Jurkat, Clone E6-1 (cell line): ENCODE data around the gene KCND3.
"Not testable (repeated sequence)": the region's sequence is repeated elsewhere in the genome, so short reads cannot be mapped to it uniquely, and the experiment has no call there.

Source experiments
- DNase-seq: peaks from one replicate; pipeline ENCODE4 v3.0.0-alpha.2; 2011; ENCODE audit warnings: low read depth, low spot score
- H3K4me3 ChIP-seq: 2 replicates; pipeline ENCODE4 v1.5.1; 2011; ENCODE audit warnings: mild to moderate bottlenecking, low read length, control low read depth, moderate library complexity

Gene KCND3

DNA sequence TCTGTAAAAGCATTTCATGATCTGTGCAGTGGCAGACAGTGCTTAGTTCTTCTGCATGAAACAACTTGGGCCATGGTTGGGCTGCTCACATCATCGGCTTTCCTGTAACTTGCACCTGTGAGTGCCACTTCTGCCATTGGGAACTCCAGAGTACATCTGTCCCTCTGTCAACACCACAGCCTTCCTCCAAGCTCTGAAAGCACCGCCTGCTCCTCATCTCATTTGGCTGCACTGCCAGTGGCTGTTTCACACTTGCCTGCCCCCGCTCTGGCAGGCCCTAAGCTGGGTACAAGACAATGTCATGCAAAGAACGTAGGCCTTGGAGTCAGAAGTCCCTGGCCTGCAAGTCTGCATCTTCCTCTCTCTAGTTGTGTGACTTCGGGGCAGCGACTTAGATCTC lies 187.4 kb downstream of the KCND3 start:
- no peak for DNase-seq

DNA sequence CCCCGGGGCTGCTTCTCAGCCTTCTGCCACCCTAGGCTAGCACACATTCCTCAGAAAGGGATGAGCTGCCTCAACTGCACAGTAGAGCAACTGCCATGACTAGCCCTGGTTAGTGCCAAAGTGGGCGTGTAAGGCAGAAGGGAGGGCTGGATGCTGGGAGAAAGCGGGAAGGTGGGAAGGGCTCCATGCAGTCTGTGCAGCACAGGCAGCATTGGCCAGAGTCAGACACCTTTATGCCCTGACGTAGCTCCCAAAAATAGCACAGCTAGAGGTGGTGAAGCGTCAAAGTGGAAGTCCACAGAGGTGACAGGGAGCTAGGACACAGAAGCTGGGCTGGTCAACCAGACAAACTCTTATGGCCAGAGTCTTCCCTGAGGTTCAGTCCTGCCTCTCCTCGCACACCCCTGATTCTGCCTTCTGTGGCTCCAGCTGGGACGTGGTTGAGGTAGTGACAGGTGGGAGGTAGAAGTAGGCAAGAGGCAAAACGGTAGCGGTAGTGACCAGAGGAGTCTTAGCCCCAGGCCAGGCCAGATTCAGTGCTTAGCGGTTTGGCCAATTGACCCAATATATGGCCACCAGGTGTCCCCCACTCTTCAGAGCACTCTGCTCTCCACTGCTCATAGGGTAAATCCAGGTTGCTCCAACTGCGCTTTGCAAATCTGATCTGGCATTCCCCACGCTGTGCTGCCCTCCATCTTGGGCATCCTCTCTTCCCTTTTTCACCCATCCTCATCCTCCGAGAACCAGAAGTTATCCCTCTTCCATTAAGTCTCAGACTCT lies 188.2 kb downstream of the KCND3 start:
- no peak overlapping the region for H3K4me3 ChIP-seq
- no peak for DNase-seq

More for the DNA sequence above, 187.4 kb downstream of the KCND3 start:
- H3K4me3 ChIP-seq, result no peak overlapping the region

DNA sequence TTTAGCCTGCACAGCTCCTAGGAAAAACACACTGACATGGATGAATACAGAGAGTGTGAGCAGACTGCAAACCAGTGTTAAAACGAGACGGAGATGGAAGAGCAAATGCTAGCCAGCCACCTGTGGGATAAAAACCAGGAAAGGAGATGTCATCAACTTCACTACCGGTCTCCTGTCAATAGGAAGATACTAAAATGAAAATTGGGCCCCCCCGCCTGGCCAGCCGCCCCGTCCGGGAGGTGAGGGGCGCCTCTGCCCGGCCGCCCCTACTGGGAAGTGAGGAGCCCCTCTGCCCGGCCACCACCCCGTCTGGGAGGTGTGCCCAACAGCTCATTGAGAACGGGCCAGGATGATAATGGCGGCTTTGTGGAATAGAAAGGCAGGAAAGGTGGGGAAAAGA lies 189.7 kb downstream of the KCND3 start:
- not testable (repeated sequence) for DNase-seq, H3K4me3 ChIP-seq

DNA sequence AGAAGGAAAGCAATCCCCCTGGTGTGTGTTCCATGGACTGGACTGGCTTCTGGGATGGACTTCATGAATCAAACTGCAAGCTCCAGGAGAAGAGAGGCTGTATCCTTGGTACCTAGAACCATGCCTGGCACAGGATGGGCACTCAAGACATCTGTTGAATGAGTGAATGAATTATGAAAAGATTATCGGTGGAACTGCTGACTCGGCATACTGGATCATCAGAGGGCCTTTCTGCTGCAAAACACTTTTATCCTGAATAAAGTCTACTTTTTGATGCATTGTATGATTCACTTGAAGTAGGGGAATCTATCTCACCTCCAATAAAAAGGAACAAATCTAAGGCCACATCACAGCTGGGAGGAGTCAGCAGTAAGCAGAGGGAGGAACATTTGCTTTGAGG lies 190.9 kb downstream of the KCND3 start:
- no peak for DNase-seq

DNA sequence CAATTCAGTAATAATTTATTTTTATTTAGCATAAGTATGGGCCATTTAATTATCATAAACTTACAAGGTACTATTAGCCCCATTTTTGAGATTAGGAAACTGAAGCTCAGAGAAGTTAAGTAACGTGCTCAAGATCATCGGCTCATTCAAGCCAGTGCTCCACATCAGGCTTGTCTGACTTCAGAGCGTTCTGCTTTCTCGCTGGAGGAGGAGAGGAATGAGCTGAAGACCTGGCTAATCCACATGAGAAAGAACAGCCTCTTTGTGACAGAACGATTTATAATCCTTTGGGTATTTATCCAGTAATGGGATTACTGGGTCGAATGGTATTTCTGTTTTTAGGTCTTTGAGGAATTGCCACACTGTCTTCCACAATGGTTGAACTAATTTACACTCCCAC lies 194.1 kb downstream of the KCND3 start:
- no peak overlapping the region for H3K4me3 ChIP-seq
- no peak for DNase-seq

More for the DNA sequence above, 190.9 kb downstream of the KCND3 start:
- H3K4me3 ChIP-seq, result no peak overlapping the region

DNA sequence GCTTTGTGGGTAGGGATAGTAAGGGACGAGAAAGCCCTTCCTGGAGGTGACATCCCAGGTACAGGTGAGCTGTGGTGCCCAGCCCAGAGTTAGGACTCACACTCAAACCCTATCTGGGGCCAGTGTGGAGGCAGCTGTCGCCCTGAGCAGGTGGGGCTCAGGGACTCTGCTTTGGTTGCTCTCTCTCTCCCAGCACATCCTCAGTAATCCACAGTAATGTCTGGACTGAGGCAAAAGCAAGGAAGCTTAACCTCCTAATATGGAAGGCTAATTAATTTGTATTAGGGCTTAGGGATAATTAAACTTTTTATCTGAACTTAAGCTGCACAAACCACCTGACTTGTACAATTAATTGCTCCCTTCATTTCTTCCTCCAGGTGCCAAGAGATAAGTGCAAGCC lies 195.5 kb downstream of the KCND3 start:
- DNase-seq, result no peak
- no peak overlapping the region for H3K4me3 ChIP-seq

DNA sequence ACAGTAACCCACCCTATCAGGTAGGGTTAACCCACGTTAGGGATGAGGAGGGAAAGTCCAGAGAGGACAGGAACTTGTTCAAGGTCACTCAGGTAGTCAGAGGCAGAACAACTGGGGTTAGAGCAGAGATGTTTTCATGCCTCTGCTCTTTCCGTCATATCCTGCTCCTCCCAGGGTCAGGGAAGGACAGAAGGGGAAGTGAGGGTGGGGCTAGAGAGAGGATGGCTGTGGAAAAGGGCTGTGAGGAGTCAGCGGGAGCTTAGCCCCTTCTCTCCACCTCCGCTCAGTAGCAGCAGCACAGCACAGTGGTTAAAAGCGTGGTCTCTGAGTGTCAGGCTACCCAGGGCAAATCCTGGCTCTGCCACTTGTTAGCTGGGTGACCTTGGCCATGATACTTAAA lies 197.2 kb downstream of the KCND3 start:
- no peak for DNase-seq

DNA sequence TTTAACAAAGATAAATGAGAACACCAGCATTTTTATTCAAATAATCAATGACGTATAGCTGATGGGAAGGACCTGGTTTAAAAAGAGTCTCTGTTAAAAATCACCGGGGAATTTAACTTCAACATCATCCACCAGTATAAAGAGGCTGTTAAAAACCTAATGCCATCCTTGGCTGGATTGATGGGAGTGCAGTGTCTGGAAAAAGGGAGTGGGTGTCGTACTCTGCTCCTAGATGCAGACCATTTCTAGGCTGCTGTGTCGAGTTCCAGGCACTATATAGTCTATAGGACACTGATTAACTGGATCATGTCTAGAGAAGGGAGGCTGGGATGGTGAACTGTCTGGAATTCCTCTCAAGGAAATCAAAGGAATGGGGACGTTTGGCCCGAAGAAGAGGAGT lies 197.7 kb downstream of the KCND3 start:
- no peak for DNase-seq
- no peak overlapping the region for H3K4me3 ChIP-seq

More for the DNA sequence above, 197.2 kb downstream of the KCND3 start:
- no peak overlapping the region for H3K4me3 ChIP-seq

DNA sequence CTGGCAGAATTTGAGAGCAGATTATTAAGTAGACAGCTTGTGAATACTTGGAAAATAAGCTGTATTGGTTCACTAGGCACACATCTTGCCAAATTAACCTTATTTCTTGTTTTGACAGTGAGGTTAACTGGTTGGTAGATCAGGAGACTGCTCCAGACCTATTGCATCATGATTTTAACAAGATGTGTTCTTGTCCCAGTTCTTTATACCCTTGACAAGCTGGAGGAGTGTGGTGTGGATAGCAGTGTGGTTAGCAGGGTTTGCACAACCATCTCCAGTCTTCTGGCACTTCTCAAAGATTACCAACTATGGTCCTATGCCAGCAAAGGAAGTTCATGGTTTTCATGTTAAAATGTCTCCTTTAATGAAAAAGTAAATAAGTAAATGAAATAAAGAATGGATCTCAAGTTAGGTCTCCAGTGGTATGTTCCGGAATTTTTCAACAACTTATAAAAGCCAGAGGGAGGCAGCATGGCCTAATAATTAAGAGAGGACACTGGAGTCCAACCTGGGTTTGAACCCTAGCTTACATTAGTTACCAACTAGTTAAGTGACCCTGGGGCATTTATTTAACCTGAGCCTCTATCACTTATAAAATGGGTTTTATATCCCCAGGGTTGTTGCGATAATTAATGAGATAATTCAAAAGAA lies 199.7 kb downstream of the KCND3 start:
- H3K4me3 ChIP-seq, result no peak overlapping the region
- DNase-seq, result no peak

DNA sequence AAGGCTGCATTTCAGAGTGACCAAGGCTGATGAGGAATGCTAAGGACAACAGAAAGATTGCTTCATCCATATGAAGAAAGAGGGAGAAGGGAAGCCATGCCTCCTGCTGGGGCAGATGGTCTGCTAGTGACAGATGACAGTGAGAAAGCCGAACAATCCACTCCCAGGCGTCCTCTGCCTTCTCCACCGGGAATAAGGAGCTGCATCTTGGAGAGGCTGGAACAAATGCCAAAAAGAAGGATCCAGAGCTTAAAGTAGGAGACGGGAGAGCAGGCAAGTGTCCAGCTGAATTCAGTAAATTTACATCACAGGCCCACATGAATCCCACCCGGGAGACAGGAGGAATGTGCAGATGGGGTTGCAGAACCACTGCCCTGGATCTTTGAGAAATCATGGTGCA lies 200.3 kb downstream of the KCND3 start:
- DNase-seq, result no peak

DNA sequence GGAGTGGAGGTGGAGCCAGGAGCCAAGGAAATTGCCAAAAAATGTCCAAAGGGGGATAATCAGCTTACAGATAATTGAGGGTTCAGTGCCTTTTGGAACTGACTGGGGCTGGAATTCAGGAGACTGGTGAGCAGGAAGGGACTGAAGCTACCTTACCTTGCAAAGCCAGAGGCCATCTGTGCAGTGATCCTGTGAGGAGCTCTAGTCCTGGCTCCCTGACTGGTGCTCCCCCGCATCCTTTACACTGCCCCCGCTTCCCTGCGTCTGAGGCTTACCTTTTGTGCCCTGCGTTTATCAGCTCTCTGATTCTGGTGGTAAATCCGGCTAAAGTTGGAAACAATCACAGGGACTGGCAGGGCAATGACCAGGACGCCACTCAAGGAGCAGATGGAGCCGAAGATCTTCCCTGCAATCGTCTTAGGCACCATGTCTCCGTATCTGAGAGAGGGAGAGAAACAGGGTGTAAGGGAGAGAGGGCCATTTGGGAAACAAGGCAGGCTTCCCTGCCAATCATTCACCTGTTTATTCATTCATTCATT lies 202.7 kb downstream of the KCND3 start:
- no peak for DNase-seq
- H3K4me3 ChIP-seq, result no peak overlapping the region

More for the DNA sequence above, 200.3 kb downstream of the KCND3 start:
- no peak overlapping the region for H3K4me3 ChIP-seq

DNA sequence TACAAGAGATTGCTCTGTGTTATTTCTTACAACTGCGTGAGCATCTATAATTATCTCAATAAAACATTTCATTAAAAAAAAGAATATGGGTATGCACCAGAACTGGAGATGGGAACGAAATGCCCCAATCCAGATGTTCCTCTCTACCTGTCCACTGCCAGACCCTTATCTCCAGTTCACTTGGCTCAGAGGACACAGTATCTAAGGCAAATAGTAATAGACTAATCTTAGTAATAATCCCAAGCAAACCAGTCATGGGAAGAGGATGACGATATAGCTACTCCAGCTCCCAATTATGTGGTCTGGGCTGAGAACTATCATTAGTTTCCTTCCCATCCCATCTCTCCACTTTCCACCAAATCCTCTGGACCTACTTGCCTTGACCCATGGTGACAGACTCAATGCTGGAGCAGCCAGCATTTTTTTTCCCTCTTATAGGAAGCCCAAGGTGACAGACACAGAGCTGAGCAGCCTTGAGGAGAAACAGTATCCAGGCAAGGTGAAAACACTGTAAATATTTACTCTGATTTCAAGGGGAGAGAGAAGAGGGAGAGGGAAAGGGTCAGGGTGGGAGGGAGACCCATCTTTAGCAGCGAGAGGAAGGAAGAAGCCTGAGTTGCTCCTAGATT lies 205.1 kb downstream of the KCND3 start:
- no peak for DNase-seq
- H3K4me3 ChIP-seq, result no peak overlapping the region

DNA sequence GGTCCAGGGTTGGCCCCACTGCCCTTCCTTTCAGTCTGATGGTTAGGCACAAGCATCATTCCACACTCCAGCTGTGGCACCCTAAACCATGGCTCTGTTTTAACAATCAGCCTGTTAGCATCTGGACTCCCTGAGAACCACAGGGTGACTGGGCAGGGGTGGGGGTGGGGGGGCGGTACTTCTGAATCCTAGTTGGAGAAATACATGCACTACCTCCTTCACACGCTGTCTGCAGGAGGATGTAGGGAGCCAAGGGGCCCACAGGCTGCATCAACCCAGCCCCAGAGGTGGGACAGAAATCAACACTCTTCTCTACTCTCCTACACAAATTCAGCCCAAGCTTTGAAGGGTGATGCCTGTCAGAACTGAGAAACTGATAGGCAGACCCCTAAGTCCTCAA lies 209.9 kb downstream of the KCND3 start:
- DNase-seq, result no peak
- H3K4me3 ChIP-seq, result no peak overlapping the region

DNA sequence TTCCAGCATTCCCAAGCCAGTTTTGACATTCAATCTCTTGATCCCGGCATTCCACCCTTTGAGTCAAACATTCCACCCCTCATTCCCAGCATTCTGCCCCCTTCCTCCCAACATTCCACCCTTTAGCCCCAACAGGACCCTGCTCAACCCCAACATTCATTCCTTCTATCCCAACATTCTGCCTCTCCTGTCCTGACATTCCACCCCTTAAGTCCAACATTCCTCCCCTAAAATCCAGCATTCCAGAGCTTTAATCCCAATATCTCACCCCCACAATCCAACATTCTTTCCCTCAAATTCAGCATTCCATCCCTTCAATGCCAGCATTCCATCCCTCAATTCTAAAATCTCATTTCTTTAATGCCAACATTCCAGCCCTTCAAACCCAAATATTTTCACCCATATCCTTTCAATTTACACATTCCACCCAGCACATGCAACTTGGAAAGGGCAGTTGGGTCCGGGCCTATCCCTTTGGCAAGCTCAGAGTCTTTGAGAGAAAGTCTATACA lies 210.9 kb downstream of the KCND3 start:
- no peak for DNase-seq
- H3K4me3 ChIP-seq, result no peak overlapping the region

DNA sequence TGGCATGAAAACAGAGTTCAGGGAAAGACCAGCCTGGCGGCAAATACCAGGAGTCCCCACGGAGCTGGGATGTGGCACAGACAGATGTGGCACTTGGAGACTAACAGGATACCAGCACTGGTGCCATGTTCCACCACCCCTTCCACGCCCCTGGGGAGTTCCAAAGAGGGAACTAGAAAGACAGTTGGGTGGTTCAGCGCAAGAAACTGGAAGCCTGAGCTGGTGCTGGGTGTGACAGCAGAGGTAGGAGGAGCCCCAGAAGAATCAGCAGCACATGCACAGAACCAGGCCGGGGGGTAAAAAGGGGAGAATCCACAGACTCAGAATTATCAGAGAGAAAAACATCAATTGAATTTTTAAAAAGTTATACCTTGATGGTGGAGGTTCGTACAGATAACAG lies 211.4 kb downstream of the KCND3 start:
- no peak for DNase-seq
- no peak overlapping the region for H3K4me3 ChIP-seq

DNA sequence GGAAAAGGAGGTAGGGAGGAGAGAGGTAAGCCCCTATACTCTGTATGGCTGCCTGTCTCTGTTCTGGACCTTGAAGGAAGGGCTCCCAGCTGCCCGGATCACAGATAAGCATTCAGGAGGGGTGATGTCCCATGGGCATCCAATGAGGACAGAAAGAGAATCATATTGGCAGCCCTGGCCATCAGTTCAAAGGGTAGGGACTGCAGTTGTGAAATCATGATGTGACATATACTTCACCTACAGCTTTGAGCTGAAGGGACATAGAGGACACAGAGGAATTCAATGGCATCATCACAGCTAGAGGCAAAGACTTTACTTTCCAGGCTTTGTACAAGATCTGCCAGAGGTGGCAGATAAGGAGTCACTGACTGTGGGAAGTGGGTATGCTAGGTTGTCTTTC lies 212.2 kb downstream of the KCND3 start:
- no peak for DNase-seq
- no peak overlapping the region for H3K4me3 ChIP-seq

DNA sequence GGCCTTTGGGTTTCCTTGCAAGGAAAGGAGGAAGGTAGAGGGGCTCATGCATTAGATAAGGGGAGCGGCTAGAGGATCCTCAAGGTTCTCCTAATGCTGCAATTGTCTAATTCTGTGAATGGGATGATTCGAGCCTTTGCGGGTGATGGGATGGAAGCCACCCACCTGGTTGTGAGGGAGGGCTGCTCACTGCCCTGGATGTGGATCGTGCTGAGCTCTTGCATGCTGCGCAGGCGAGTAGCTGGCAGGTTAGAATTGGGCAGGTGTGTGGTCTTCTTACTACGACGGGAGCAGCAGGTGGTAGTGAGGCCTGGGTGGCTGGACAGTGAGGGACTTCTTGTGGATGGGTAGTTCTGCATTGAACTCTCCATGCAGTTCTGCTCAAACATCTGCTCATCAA lies 212.6 kb downstream of the KCND3 start:
- DNase-seq, result no peak
- H3K4me3 ChIP-seq, result no peak overlapping the region

DNA sequence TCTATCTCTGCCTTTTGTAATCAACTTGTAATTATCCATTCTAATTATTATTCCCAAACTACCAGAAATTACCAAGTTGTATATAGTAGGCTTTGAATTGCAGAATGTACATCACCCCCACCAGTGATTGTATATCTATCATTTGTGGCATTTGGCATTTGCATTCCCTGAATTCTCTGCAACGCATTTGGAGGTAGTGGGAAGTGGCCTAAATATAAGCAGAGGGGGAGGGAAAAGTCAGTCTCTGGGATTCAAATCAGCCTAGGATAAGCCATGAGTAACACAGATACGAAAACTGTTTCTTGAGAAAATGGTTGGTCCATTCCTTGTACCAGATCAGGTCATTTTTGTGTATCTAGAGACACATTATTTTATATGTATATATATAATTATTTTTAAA lies 213.1 kb downstream of the KCND3 start:
- no peak for DNase-seq
- H3K4me3 ChIP-seq, result no peak overlapping the region

DNA sequence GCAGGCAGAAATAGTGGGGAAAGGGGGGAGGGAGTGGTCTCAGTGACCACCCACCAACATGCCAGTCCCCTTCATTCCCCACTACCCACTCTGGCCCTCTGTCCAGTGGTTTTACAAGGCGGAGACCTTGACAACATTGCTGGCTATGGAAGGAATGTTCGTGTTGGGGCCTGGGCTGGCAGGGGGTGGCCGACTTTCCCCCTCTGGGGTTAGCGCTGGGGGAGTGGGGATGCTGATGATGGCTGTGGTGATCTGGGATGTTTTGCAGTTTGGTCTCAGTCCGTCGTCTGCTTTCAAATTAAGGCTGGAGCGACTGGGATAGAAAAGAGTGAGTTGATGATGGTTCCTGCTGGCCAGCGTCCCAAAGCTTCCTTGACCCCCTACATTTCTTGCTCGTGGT lies 213.5 kb downstream of the KCND3 start:
- DNase-seq, result no peak
- H3K4me3 ChIP-seq, result no peak overlapping the region

DNA sequence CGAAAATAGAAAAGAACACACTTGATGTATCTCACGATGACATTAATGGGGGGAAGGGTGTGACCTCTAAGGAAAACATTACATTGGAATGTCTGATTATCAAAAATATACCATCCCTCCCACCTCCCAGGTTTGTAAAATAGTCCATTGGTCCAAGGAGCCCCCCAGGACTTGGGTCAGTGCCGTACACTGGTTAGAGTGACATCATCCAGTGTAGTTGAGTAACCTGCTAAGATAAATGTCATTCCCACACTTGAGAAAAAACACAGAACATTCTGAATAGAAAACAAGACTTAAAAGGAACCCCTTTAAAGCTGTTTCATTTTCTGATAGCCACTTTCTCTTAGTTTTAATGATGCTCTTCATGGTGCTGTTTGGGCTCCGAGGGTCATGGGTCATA lies 218.6 kb downstream of the KCND3 start:
- no peak for DNase-seq
- H3K4me3 ChIP-seq, result no peak overlapping the region
